ENCODE measurements around the gene CYBRD1.
"Not testable (repeated sequence)": the region's sequence is repeated elsewhere in the genome, so short reads cannot be mapped to it uniquely, and the experiment has no call there.

Gene CYBRD1

DNA sequence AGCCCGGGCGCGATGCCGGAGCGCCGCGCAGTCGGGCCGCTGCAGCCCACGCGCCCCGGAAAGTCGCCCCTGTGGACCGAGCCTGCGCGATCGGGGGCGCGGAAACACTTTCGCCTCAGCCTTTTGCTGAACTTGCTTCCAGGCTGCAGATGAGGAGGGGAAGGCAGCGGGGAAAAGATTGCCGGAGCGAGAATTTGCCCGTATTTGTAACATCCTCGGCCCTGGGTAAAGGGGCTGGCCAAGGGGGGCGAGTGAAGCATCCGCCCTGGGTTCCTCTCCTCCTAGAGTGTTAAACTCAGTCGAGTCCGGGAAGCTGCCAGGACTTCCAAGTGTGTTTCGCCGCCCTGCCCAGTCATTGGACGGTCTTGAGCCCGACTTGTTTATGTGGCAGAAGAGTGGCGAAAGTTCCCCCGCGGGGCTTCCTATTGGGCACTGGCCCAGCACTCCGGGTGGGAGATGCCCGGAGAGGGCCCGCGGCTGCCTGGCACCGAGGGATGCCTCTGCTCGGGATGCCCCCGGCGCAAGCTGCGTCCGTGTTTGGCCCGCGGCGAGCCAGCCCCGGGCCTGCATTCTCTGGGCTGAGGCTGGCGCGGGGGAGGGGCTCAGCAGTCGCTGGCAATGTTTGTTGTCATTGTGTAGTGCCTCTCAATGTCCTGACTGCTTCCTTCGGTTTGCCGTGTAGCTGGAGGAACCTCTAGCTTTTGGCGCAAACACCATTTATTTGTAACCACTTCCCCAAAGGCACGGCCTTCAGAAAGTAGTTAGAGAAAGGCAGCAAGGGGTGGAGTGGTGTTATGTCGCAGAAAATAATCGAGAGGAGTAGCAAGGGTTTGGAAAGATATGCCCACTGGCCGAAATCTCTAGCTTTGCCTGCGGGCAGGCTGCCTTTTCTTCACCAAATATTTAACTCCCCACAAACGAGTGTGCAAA is 1.1 kb downstream of the CYBRD1 start:
- POLR2A ChIA-PET, result interaction anchor here (0.8 to 3.6 kb wide), 3 partner anchors 11 to 89 kb away, joined by 3 to 11 read pairs (median 4); partner anchors contain the start of genes DCAF17 and METTL8
- Histone ChIP-seq H3K27me3 (replicated peaks in 2 of 5; ENCODE audit: control insufficient read depth in 4 of 5, insufficient read depth in 5 of 5, low read length in 4 of 5) (no peaks in the 10 kb centered on the region), H3K4me1 (ENCODE audit: control extremely low read depth in 1 of 4, control insufficient read depth in 4 of 4, insufficient read depth in 4 of 4, low read length in 3 of 4) (peaks cover 13 to 47% (median 22%) of the 10 kb centered on the region in 4 experiments), H3K9me3 (ENCODE audit: control extremely low read depth in 1 of 5, control insufficient read depth in 4 of 5, insufficient read depth in 2 of 5, low read depth in 1 of 5, low read length in 4 of 5) (no peaks in the 10 kb centered on the region), H3K27ac (ENCODE audit: insufficient read depth in 1 of 2, low read depth in 1 of 2, low read length in 2 of 2, poor library complexity in 1 of 2, severe bottlenecking in 2 of 2) (peak overlapping the region; percentile 66 to 86), H3K36me3 (ENCODE audit: control insufficient read depth in 4 of 4, insufficient read depth in 4 of 4, low read length in 3 of 4) (peaks cover 2 to 6% (median 2%) of the 10 kb centered on the region in 4 experiments), H3K4me3 (ENCODE audit: control insufficient read depth in 1 of 7, extremely low read depth in 1 of 7, insufficient read depth in 4 of 7, low read depth in 2 of 7, low read length in 6 of 7) (peak overlapping the region; percentile 61 to 93 (median 86))
- under 1% methylated on average over 50 of the region's 62 CpGs for WGBS (ENCODE audit: insufficient coverage)
- peak; percentile 72 to 91 (median 83) for DNase-seq
- CTCF ChIA-PET, result interaction anchor here (1.1 to 1.7 kb wide), 5 partner anchors 12 to 51 kb away, joined by 3 to 5 read pairs (median 3); no protein-coding TSS in a partner anchor

GRCh38 chr2:171524018-171524401 is 1.7 kb downstream of the CYBRD1 start:
- peak overlapping the region; percentile 66 to 86 for H3K27ac ChIP-seq (ENCODE audit: insufficient read depth in 1 of 2, low read depth in 1 of 2, low read length in 2 of 2, poor library complexity in 1 of 2, severe bottlenecking in 2 of 2)
- ChIA-PET POLR2A (interaction anchor here (0.8 to 3.6 kb wide), 3 partner anchors 12 to 90 kb away, joined by 3 to 11 read pairs (median 4); partner anchors contain the start of genes DCAF17 and METTL8), CTCF (interaction anchor here (1.6 to 1.7 kb wide), 3 partner anchors 11 to 41 kb away, joined by 3 to 5 read pairs (median 4); no protein-coding TSS in a partner anchor)

DNA sequence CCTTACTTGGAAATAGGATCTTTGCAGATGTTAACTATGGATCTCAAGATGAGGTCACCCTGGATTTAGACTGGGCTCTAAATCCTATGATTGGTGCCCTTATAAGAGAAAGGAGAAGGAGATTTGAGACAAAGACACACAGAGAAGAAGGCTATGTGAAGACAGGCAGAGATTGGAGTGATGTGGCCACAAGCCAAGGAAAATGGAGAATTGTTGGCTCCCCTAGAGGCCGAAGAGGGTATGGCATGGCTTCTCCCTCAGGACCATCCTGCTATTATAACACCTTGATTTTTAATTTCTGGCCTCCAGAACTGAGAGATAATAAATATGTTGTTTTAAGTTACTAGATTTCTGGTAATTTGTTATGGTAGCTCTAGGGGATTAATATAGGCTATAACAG is 7.6 kb downstream of the CYBRD1 start:
- peaks cover 0 to 4% (median 0%) of the 10 kb centered on the region in 5 experiments for H3K9me3 ChIP-seq (ENCODE audit: control extremely low read depth in 1 of 5, control insufficient read depth in 4 of 5, insufficient read depth in 2 of 5, low read depth in 1 of 5, low read length in 4 of 5)
- H3K4me3 ChIP-seq (ENCODE audit: control insufficient read depth in 1 of 7, extremely low read depth in 1 of 7, insufficient read depth in 4 of 7, low read depth in 2 of 7, low read length in 6 of 7), result no peak overlapping the region
- DNase-seq, result peak in 2 of 3 donors; percentile 29 to 33
- H3K36me3 ChIP-seq (ENCODE audit: control insufficient read depth in 4 of 4, insufficient read depth in 4 of 4, low read length in 3 of 4), result peaks cover 2 to 27% (median 5%) of the 10 kb centered on the region in 4 experiments
- CTCF ChIA-PET, result interaction anchor here (0.6 to 1.9 kb wide), 2 partner anchors 19 to 386 kb away, joined by 3 to 4 read pairs; no protein-coding TSS in a partner anchor
- WGBS (ENCODE audit: insufficient coverage), result no CpG with 5 or more reads among the region's 1 CpG
- no peaks in the 10 kb centered on the region for H3K27me3 ChIP-seq (replicated peaks in 2 of 5; ENCODE audit: control insufficient read depth in 4 of 5, insufficient read depth in 5 of 5, low read length in 4 of 5)
- POLR2A ChIA-PET, result no interaction called here
- H3K27ac ChIP-seq (ENCODE audit: insufficient read depth in 1 of 2, low read depth in 1 of 2, low read length in 2 of 2, poor library complexity in 1 of 2, severe bottlenecking in 2 of 2), result no peak overlapping the region
- peaks cover 1 to 20% (median 18%) of the 10 kb centered on the region in 4 experiments for H3K4me1 ChIP-seq (ENCODE audit: control extremely low read depth in 1 of 4, control insufficient read depth in 4 of 4, insufficient read depth in 4 of 4, low read length in 3 of 4)

More at GRCh38 chr2:171524018-171524401, 1.7 kb downstream of the CYBRD1 start:
- peaks cover 2 to 13% (median 2%) of the 10 kb centered on the region in 4 experiments for H3K36me3 ChIP-seq (ENCODE audit: control insufficient read depth in 4 of 4, insufficient read depth in 4 of 4, low read length in 3 of 4)
- H3K4me3 ChIP-seq (ENCODE audit: control insufficient read depth in 1 of 7, extremely low read depth in 1 of 7, insufficient read depth in 4 of 7, low read depth in 2 of 7, low read length in 6 of 7), result peak overlapping the region in 6 of 7 experiments; percentile 78 to 93 (median 87)
- H3K4me1 ChIP-seq (ENCODE audit: control extremely low read depth in 1 of 4, control insufficient read depth in 4 of 4, insufficient read depth in 4 of 4, low read length in 3 of 4), result peaks cover 13 to 46% (median 22%) of the 10 kb centered on the region in 4 experiments
- no peaks in the 10 kb centered on the region for H3K9me3 ChIP-seq (ENCODE audit: control extremely low read depth in 1 of 5, control insufficient read depth in 4 of 5, insufficient read depth in 2 of 5, low read depth in 1 of 5, low read length in 4 of 5)
- 6% methylated on average over 2 of the region's 6 CpGs for WGBS (ENCODE audit: insufficient coverage)
- H3K27me3 ChIP-seq (replicated peaks in 2 of 5; ENCODE audit: control insufficient read depth in 4 of 5, insufficient read depth in 5 of 5, low read length in 4 of 5), result no peaks in the 10 kb centered on the region
- DNase-seq, result peak in 2 of 3 donors; percentile 29 to 50

DNA sequence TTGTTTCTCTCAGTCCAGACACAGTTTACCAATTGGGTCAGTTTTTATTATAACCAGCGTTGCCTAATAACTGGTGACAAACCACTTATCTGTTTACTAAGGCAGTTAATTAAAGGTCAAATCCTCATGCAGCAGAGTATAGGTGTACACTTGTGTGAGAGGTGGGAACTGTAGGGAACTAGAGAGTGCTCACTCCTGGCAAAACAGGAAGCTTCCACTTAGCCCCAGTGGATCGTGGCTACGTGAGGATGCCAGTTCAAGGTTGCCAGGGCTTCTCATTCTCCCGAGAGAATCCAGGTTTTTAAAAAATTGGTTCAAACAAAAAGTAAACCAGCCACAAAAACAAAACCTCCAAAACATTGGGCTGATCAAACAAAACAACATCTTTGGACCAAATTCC is 8.1 kb downstream of the CYBRD1 start:
- Histone ChIP-seq H3K27me3 (replicated peaks in 2 of 5; ENCODE audit: control insufficient read depth in 4 of 5, insufficient read depth in 5 of 5, low read length in 4 of 5) (no peaks in the 10 kb centered on the region), H3K36me3 (ENCODE audit: control insufficient read depth in 4 of 4, insufficient read depth in 4 of 4, low read length in 3 of 4) (peaks cover 2 to 27% (median 5%) of the 10 kb centered on the region in 4 experiments), H3K4me3 (ENCODE audit: control insufficient read depth in 1 of 7, extremely low read depth in 1 of 7, insufficient read depth in 4 of 7, low read depth in 2 of 7, low read length in 6 of 7) (no peak overlapping the region), H3K4me1 (ENCODE audit: control extremely low read depth in 1 of 4, control insufficient read depth in 4 of 4, insufficient read depth in 4 of 4, low read length in 3 of 4) (peaks cover 1 to 20% (median 16%) of the 10 kb centered on the region in 4 experiments), H3K9me3 (ENCODE audit: control extremely low read depth in 1 of 5, control insufficient read depth in 4 of 5, insufficient read depth in 2 of 5, low read depth in 1 of 5, low read length in 4 of 5) (peaks cover 0 to 4% (median 0%) of the 10 kb centered on the region in 5 experiments), H3K27ac (ENCODE audit: insufficient read depth in 1 of 2, low read depth in 1 of 2, low read length in 2 of 2, poor library complexity in 1 of 2, severe bottlenecking in 2 of 2) (no peak overlapping the region)
- WGBS (ENCODE audit: insufficient coverage), result 35% methylated on average over 4 of the region's 4 CpGs
- ChIA-PET POLR2A (no interaction called here), CTCF (interaction anchor here (0.6 to 1.9 kb wide), 6 partner anchors 10 to 387 kb away, joined by 3 to 4 read pairs (median 3); no protein-coding TSS in a partner anchor)
- DNase-seq, result peak in 1 of 3 donors; percentile 14

GRCh38 chr2:171530859-171531258 is 8.6 kb downstream of the CYBRD1 start:
- POLR2A ChIA-PET; H3K4me3 ChIP-seq (ENCODE audit: control insufficient read depth in 1 of 7, extremely low read depth in 1 of 7, insufficient read depth in 4 of 7, low read depth in 2 of 7, low read length in 6 of 7); H3K27me3 ChIP-seq (replicated peaks in 2 of 5; ENCODE audit: control insufficient read depth in 4 of 5, insufficient read depth in 5 of 5, low read length in 4 of 5); H3K27ac ChIP-seq (ENCODE audit: insufficient read depth in 1 of 2, low read depth in 1 of 2, low read length in 2 of 2, poor library complexity in 1 of 2, severe bottlenecking in 2 of 2); H3K9me3 ChIP-seq (ENCODE audit: control extremely low read depth in 1 of 5, control insufficient read depth in 4 of 5, insufficient read depth in 2 of 5, low read depth in 1 of 5, low read length in 4 of 5): not testable (repeated sequence)
- peak in 1 of 3 donors; percentile 3 for DNase-seq
- 100% methylated on average over 1 of the region's 1 CpG for WGBS (ENCODE audit: insufficient coverage)
- Histone ChIP-seq H3K4me1 (ENCODE audit: control extremely low read depth in 1 of 4, control insufficient read depth in 4 of 4, insufficient read depth in 4 of 4, low read length in 3 of 4) (peaks cover 1 to 20% (median 16%) of the 10 kb centered on the region in 4 experiments), H3K36me3 (ENCODE audit: control insufficient read depth in 4 of 4, insufficient read depth in 4 of 4, low read length in 3 of 4) (peaks cover 2 to 27% (median 6%) of the 10 kb centered on the region in 4 experiments)
- CTCF ChIA-PET, result interaction anchor here (0.7 to 1.6 kb wide), 7 partner anchors 10 to 70 kb away, joined by 3 to 4 read pairs (median 3); no protein-coding TSS in a partner anchor

DNA sequence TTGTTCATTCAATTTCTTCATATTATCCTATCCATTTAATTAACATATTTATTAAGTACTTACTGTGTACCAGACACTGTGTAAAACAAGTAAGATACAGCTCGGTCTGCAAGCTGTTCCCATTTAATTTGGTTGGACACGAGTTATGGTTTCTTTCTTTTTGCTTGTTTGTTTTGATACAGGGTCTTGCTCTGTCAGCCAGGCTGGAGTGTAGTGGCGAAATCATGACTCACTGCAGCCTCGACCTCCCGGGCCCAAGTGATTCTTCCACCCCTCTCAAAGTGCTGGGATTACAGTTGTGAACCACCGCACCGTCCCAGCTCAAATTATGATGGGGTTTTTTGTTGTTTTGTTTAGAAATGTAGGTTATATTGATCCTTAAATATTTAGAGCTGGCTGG is 9.0 kb downstream of the CYBRD1 start:
- WGBS (ENCODE audit: insufficient coverage), result 100% methylated on average over 2 of the region's 7 CpGs
- POLR2A ChIA-PET, result interaction anchor here (0.6 kb wide), 1 partner anchor 660 kb away, joined by 4 read pairs; no protein-coding TSS in a partner anchor
- H3K9me3 ChIP-seq (ENCODE audit: control extremely low read depth in 1 of 5, control insufficient read depth in 4 of 5, insufficient read depth in 2 of 5, low read depth in 1 of 5, low read length in 4 of 5), result peaks cover 0 to 4% (median 0%) of the 10 kb centered on the region in 5 experiments
- peak in 2 of 3 donors; percentile 14 to 40 for DNase-seq
- peaks cover 1 to 20% (median 16%) of the 10 kb centered on the region in 4 experiments for H3K4me1 ChIP-seq (ENCODE audit: control extremely low read depth in 1 of 4, control insufficient read depth in 4 of 4, insufficient read depth in 4 of 4, low read length in 3 of 4)
- CTCF ChIA-PET, result interaction anchor here (1.0 to 1.6 kb wide), 8 partner anchors 10 to 69 kb away, joined by 3 to 4 read pairs (median 3); no protein-coding TSS in a partner anchor
- H3K27me3 ChIP-seq (replicated peaks in 2 of 5; ENCODE audit: control insufficient read depth in 4 of 5, insufficient read depth in 5 of 5, low read length in 4 of 5), result no peaks in the 10 kb centered on the region
- peak overlapping the region in 1 of 2 experiments; percentile 43 for H3K27ac ChIP-seq (ENCODE audit: insufficient read depth in 1 of 2, low read depth in 1 of 2, low read length in 2 of 2, poor library complexity in 1 of 2, severe bottlenecking in 2 of 2)
- peaks cover 2 to 27% (median 6%) of the 10 kb centered on the region in 4 experiments for H3K36me3 ChIP-seq (ENCODE audit: control insufficient read depth in 4 of 4, insufficient read depth in 4 of 4, low read length in 3 of 4)
- H3K4me3 ChIP-seq (ENCODE audit: control insufficient read depth in 1 of 7, extremely low read depth in 1 of 7, insufficient read depth in 4 of 7, low read depth in 2 of 7, low read length in 6 of 7), result no peak overlapping the region
